Vein endothelial cell (primary cell): ENCODE measurements around the gene OR52N2. TPM values are rescaled to one million over a fixed set of nuclear protein-coding genes. Genes with fewer than 3 reads are reported as not detected.

Experiments
- total RNA-seq: library from RNA; depleted of rRNA; stranded (reverse); fragments of >200 nt; gene quantifications from 2 replicates; pipeline ENCODE4 v1.2.3, GENCODE V29; 2012

Gene OR52N2
- not detected in 2 replicates for total RNA-seq

DNA sequence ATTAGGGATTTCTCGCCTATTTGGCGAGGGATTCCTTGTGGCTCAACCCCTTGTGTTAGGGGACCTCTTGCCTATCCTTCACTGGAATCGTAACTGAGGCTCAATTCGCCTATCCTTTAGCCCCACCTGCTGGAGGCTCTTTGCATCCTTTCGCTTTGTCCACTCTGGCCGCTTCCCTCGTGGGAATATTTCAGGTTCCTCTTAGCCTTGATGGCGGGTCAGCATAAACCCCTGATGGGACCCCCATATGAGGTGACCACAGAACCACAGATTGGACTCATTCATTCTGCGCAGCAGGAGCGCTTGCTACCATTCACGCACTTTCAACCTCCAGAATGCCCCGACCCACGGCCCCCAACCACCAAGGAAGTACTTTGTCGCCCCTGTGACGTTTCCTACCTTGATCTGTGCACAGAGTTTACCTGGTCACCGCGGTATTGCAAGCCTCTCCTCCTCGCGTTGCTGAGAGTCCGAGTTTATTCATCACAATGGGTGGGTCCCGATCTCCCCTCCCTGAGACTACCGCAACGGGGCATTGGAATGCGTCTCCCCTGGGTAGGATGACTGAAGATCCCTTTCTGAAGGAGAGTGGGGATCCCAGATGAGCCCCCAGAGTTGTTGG is at the start of gene OR52N2:
OR52N2 (plus strand) TSS at position 425 of the 622 bp plus-strand sequence. CDS start 11,412 bp downstream, outside the sequence.

DNA sequence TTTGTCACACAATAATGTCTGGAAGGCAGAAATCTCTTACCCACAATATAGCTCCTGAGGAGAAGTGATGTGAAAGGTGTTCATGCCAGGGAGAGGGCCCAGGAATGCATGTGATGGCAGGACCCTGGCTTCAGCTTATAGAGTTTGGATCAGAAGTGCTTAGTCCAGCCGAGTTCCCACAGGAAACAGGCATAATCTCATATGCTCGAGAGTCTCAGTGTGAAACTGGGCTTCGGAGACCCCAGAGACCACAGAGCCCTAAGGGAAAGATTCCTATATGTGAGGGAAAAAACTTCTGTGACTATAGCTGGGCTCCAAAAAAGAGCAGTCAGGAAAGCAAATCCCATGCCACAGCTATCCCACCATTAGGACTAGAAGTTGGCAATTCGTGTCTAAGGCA is 25.5 kb upstream of the OR52N2 start, which contains the start of gene OR52N5:
OR52N5 (minus strand) TSS at position 101 of the 400 bp plus-strand sequence. CDS start 4,721 bp downstream, outside the sequence.

DNA sequence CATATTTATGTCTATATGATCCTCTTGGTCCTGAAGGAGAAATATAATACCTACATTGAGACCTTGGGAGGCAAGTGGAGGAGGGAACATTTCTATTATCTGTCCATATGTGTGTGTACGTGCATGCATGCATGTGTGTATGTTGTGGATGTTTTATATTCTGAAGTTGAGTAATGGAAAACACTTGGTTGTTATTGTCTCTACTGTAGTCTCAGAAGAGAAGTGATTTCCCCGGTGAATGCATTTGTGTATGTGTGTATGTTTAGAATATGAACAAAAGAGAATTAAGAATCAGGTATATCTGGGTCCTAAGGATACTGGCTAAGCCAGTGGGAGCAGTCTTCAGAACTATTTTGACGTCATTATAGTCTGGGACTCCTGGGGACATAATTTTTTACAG is 17.6 kb upstream of the OR52N2 start, which contains the start of gene OR52N1:
OR52N1 (minus strand) TSS at position 101 of the 400 bp plus-strand sequence. CDS start 2,449 bp downstream, outside the sequence.

DNA sequence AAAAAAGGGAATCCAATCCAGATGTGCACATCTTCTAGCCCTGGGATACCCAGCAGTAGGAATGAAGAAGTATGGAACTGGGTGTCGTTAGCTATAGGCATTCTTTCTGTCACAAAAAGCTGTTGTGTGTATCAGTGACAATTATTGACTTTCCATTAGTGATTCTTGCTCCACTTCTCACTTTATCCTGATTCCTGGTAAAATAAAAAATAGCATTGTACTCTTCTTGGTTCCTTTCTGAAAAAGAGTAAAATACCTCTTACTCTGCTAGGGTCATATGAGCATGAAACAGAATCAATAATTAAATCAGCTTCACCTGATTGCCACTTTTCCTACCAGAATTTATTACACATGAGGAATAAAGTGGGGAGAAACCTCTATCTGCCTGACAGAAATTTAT is 33.1 kb downstream of the OR52N2 start, which contains the start of gene OR52E6:
OR52E6 (minus strand) TSS at position 101 of the 400 bp plus-strand sequence; CDS start at position 101, 0 bp downstream.

DNA sequence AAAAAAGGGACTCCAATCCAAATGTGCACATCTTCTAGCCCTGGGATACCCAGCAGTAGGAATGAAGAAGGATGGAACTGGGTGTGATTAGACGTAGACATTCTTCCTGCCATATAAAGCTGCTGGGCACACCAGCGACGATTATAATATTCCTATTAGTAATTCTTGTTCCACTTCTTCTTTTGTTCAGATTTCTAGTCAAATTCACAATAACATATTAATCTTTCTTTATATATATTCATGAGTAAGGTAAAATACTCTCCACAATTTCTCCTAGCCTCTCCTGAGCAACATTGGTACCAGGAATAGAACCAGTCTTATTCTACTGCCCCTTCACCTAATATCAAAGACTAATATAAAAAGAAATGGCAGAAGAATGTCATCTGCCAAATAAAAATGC is 48.9 kb downstream of the OR52N2 start, which contains the start of gene OR52E8:
OR52E8 (minus strand) TSS at position 101 of the 400 bp plus-strand sequence; CDS start at position 101, 0 bp downstream.

Other genes starting within 250 kb of the OR52N2 start
- not detected in 2 replicates for gene OR52B6, start 228.0 kb upstream of the OR52N2 start, total RNA-seq
- 2.1 and 2.3 TPM in 2 replicates for gene TRIM6, start 212.3 kb upstream of the OR52N2 start, total RNA-seq
- 11.3 and 13.1 TPM in 2 replicates for gene TRIM34, start 183.9 kb upstream of the OR52N2 start, total RNA-seq
- 81.9 and 89.2 TPM in 2 replicates for gene TRIM5, start 123.8 kb upstream of the OR52N2 start, total RNA-seq
- gene TRIM22, start 119.1 kb upstream of the OR52N2 start, total RNA-seq: 112 and 131 TPM in 2 replicates
- not detected in 2 replicates for gene OR56B1, start 72.5 kb upstream of the OR52N2 start, total RNA-seq
- not detected in 2 replicates for gene OR52N4, start 54.7 kb upstream of the OR52N2 start, total RNA-seq
- not detected in 2 replicates for gene OR52N5, start 25.6 kb upstream of the OR52N2 start, total RNA-seq
- not detected in 2 replicates for gene OR52N1, start 17.7 kb upstream of the OR52N2 start, total RNA-seq
- gene OR52E6, start 33.0 kb downstream of the OR52N2 start, total RNA-seq: not detected in 2 replicates
- gene OR52E8, start 48.8 kb downstream of the OR52N2 start, total RNA-seq: not detected in 2 replicates
- not detected in 2 replicates for gene OR52E4, start 71.7 kb downstream of the OR52N2 start, total RNA-seq
- not detected in 2 replicates for gene OR52E5, start 84.3 kb downstream of the OR52N2 start, total RNA-seq
- not detected in 2 replicates for gene OR56A3, start 133.3 kb downstream of the OR52N2 start, total RNA-seq
- gene OR56A5, start 159.6 kb downstream of the OR52N2 start, total RNA-seq: not detected in 2 replicates
- not detected in 2 replicates for gene OR52L1, start 178.1 kb downstream of the OR52N2 start, total RNA-seq
- not detected in 2 replicates for gene OR56A4, start 198.0 kb downstream of the OR52N2 start, total RNA-seq
- gene OR56A1, start 221.8 kb downstream of the OR52N2 start, total RNA-seq: not detected in 2 replicates